ENCODE results near the gene SEC22C.
"Not testable (repeated sequence)": the region's sequence is repeated elsewhere in the genome, so short reads cannot be mapped to it uniquely, and the experiment has no call there.

The SEC22C gene
- 83.0 to 128 (median 102) reads per million in 4 donors for total RNA-seq

GRCh38 chr3:42581709-42582473, at the start of gene SEC22C:
SEC22C (minus strand) TSS chr3:42581967; CDS start chr3:42569046, 12,921 bp downstream.
- peak; percentile 91 to 95 (median 95) for DNase-seq

DNA sequence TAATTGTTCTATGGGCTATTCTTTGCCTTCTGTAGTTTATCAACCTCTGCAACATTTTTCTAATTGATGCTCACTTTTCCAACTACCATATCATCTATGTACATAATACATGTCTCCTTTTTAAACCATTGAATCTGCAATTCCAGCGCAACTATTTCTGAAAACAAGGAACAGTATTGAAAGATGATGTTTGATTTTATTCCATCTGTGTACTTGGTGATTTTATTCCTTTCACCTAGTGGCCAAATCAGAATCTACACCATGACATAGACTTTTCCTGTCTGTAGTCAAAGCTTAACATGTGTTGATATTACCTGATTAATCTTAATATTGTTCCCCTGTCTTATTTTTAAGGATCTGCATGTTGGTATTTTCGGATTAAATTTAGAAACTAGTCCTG, 31.7 kb upstream of the SEC22C start:
- no peak for DNase-seq

DNA sequence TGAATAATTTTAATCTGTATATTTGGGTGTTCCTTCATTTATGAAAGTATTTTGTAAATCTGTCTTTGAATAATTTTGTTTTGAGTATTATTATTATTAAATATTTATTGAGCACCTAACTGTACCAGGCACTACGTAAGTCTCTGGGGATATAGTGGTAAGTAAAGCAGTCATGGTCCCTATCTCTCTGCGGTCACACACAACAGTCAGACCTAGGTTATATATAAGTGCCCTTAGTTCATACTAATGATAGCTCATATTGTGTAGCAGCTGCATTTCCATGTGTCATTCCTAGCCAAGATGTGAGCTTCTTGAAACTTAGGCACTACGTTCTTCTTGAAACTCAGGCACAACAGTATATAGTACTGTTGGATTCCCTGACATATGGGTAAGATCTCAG, 31.2 kb upstream of the SEC22C start:
- no peak for DNase-seq

GRCh38 chr3:42612217-42612616, 30.4 kb upstream of the SEC22C start:
- no peak for DNase-seq

DNA sequence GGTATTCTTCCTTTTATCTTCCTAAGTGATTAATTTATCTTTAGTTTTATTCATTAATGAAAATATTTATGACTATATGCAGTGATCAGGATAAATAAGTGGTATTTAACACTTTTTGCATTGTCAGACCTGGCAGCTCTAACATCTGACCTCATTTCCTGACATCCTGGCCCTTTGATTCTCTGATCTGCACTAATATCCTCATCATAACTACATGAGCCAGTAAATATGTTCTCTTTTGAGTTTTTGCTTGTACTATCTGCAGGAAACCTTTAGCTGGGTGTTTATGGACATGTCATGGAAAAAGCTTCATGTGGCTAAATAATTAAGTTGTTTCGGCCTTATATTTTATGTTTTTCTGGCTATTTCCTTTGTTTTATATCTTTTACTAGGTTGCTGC, 29.2 kb upstream of the SEC22C start:
- no peak for DNase-seq

DNA sequence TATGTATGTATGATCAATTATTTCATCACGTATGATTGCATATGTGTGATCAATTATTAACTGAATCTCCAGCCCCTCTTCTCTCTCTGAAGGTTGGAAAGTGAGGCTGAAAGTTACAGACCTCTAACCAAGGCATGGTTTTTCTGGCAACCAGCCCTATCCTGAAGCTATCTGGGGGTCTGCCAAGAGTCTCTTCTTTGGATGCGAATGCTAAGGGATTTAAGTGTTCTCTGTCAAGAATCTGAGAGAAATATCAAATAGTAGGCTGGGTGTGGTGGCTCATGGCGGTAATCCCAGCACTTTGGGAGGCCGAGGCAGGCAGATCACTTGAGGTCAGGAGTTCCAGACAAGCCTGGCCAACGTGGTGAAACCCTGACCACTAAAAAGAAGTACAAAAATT, 26.8 kb upstream of the SEC22C start:
- DNase-seq: no peak

- DNase-seq: no peak
These were observed 23.9 kb upstream of the SEC22C start for GRCh38 chr3:42605546-42606173.

DNA sequence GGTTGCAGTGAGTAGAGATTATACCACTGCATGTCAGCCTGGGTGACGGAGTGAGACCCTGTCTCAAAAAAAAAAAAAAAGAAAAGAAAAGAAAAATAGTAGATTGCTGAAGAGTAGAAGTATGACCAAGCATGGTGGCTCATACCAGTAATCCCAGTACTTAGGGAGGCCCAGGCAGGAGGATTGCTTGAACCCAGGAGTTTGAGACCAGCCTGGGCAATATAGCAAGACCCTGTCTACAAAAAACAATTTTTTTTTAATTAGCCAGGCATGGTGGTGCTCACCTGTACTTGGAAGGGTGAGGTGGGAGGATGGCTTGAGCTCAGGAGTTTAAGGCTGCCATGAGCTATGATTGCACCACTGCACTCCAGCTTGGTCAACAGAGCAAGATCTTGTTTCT, 21.2 kb upstream of the SEC22C start:
- DNase-seq: no peak

DNA sequence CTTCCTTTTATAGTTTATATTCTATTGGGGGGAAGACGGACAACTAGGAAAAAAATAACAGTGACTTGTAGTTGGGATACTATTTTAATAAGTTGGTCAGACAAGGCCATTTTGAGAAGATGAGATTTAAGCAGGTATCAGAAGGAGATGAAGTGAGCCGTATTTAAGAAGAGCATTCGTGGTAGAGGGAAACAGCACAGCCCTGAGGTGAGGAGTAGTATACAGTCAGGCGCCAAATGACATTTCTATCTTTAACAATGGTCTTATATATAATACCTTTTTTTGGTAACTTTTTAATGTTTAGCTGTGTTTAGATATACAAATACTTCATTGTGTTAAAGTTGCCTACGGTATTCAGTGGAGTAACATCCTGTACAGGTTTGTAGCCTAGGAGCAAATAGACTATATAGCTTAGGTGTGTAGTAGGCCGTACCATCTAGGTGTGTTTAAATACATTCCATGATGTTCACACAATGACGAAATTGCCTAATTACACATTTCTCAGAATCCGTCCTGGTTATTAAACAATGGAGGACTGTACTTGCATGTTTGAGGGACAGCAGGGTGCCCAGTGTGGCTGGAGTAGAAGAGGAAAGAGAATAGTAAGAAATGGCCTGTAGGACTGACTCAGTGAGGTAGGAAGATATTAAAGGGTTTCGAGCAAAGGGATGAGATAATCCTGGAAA, 20.3 kb upstream of the SEC22C start:
- DNase-seq: peak in 1 of 5 donors; percentile 31

GRCh38 chr3:42600958-42601675, 19.4 kb upstream of the SEC22C start:
- peak in 4 of 5 donors; percentile 36 to 73 (median 42) for DNase-seq

- DNase-seq: peak; percentile 98 to 100 (median 99)
These were observed 18.6 kb upstream of the SEC22C start, which contains the start of gene NKTR for GRCh38 chr3:42600111-42600957. NKTR (plus strand) TSS chr3:42600686; CDS start chr3:42601007, 321 bp downstream.

GRCh38 chr3:42597098-42597497, 15.3 kb upstream of the SEC22C start:
- DNase-seq: not testable (repeated sequence)

- no peak for DNase-seq
These were observed 13.9 kb upstream of the SEC22C start for GRCh38 chr3:42595682-42596081.

DNA sequence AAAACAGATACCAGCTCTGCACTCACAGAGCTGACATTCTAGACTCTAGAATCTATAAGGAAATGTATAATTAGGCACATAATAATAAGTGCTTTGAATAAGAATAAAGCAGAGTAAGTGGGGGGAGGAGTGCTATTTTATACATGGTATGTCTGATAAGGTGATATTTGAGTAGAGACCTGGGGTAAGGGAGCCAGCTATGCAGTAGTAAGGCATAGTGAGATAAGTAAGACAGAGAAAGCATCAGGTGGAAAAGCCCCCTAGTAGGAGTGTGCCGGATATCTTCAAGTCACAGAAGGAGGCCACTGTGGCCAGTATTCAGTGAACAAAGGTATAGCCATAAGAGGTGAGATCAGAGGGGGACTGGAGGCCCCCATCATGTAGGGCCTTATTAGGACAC, 11.9 kb upstream of the SEC22C start:
- no peak for DNase-seq

DNA sequence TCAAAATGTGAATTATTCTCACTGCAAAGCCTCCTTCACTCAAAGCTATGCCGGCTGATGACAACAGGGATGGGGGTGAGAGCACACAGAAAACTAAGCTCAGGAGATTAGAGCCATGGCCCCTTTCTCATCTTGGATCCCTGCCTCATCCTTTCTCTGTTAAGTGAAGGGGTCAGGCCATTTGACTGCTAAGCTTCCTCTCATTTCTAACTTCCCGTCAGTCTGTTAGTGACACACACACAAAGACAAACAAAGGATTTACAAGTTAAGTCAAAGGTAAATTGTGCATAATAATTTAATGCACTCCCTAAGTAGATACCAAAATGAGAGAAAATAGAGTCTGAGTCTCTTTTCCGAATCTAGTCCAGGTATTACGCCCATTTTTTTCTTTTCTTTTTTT, 10.0 kb upstream of the SEC22C start:
- DNase-seq: no peak

- DNase-seq: no peak
These were observed 9.4 kb upstream of the SEC22C start for GRCh38 chr3:42590989-42591756.

DNA sequence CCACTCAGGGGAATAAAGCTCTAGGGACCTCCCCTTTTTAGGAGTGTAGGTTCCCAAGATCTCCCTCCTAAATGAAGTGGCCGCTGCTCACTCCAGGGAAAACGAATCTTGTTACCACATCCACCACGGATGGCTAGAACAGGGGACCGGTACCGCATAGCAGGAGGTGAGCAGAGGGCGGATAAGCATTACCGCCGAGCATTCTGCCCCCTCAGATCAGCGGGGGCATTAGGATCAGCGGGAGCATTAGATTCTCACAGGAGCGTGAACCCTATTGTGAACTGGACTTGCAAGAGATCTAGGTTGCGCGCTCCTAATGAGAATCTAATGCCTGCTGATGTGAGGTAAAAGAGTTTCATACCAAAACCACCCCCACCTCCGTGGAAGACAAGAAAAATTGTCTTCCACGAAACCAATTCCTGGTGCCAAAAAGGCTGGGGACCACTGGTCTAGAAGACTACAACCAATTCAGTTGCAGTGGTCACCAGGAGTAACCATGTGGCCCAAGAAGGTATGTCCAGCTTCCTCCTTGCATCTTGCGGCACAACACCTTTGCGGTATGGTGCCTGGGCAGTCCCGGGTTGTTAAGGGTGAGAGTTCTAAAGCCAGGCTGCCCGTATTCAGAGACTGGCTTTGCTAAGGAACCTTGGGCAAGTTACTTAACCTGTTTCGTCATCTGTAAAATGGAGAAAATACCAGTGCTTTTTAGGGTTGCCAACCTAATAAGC, 7.8 kb upstream of the SEC22C start:
- no peak for DNase-seq

- DNase-seq: no peak
These were observed 6.9 kb upstream of the SEC22C start for GRCh38 chr3:42588625-42589024.

DNA sequence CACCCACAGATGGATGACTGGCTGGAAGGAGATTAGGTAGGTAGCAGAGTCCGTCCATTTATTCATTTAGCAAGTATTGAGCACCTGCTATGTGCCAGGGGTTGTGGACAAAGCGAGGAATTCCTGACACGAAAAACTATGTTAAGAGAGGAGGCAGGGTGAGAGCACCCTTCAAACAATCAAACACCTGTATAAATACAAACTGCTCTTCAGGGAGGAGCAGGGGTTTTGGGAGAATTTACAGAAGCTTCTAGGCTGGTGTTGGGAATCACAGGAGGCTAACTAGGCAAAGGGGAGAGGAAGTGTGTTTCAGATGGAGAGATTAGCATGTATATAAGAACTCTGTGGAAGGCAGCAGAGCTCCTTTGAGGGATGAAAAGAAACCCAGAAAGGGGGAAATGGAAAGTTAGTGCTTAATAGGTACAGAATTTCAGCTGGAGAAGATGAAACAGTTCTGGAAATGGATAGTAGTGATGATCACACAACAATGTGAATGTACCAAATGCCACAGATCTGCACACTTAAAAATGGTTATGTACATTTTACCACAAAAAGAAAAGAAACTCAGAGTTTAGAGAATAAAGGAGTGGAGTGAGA, 805 bp upstream of the SEC22C start:
- DNase-seq: no peak

DNA sequence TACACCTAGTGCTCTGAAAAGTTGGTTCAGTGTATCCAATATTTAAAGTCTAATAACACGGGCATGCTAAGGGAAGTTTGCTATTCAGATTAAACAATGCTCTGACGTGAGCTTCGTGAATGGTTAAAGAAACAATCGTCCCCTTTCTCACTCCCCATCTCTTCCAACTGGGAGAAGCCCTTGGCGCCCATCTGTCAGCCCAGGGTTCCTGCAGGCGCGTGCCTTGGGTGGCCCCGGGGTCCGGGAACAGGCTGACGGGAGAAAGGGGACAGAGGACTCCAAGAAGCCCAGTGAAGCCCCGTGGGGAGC, 413 bp downstream of the SEC22C start:
- DNase-seq: no peak

All from T-helper 1 cell (primary cell).